Activated naive CD8-positive, alpha-beta T cell treated with anti-CD3 and anti-CD28 coated beads, Interleukin-2, amount 50 U/mL, for 16 hours (primary cell): Measurements from ENCODE around the gene ENTPD2.

Source experiments
- DNase-seq: peaks from one replicate; pipeline ENCODE4 v3.0.0-alpha.2; 2020; ENCODE audit warnings: low read depth, low spot score

Gene ENTPD2

DNA sequence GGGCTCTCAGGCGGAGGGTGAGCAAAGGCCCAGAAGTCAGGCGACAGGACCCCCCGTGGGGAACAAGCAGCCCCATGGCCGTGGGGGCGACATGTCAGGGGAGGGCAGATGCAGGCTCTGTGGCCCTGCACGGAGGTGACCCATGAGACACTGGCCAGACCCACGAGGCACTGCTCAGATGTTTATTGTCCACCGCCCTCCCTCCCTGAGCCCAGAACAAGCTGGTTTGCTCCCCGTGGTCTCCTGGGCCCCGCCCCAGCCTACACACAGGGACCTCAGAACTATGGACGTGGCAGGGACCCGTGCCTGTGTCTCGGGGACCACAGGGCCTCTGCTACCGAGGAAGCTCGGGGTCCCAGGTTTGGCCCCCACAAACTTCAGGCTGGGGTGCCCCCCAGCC lies 23.9 kb downstream of the ENTPD2 start:
- no peak for DNase-seq

DNA sequence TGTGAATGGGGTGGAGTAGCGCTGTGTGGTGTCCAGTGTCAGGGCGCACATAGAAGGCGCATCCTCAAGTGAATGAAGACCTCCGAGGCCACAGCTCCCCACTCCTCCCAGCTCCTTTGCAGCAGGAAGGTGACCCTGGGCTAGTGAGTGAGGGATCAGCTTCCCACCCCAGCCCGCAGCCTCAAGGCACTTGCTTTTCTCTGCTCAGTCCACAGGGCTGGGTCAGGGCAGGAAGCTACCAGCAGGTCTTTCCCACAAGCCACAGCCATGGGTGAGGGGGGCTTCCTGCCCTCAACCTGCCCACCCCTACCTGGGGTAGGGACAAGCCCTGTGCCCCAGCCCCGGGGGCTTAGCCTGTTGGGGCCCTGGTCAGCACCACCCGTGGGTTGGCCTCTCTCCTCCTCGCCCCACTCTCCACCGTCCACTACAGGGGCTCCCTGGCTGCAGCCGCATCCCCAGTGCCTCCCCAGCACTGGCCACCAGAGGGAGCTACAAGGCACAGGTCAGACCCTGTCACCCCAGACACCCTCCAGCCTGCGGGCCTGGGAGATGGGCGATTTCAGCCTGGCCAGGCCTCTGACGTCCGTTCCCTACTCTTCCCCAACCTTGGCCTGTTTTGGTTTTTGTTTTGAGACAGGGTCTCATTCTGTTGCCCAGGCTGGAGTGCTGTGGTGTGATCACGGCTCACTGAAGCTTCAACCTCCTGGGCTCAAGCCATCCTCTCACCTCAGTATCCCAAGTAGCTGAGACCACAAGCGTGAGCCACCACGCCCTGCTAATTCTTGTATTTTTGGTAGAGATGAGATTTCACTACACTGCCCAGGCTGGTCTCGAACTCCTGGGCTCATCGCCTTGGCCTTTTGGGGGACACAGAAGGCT lies 24.6 kb downstream of the ENTPD2 start:
- no peak for DNase-seq

DNA sequence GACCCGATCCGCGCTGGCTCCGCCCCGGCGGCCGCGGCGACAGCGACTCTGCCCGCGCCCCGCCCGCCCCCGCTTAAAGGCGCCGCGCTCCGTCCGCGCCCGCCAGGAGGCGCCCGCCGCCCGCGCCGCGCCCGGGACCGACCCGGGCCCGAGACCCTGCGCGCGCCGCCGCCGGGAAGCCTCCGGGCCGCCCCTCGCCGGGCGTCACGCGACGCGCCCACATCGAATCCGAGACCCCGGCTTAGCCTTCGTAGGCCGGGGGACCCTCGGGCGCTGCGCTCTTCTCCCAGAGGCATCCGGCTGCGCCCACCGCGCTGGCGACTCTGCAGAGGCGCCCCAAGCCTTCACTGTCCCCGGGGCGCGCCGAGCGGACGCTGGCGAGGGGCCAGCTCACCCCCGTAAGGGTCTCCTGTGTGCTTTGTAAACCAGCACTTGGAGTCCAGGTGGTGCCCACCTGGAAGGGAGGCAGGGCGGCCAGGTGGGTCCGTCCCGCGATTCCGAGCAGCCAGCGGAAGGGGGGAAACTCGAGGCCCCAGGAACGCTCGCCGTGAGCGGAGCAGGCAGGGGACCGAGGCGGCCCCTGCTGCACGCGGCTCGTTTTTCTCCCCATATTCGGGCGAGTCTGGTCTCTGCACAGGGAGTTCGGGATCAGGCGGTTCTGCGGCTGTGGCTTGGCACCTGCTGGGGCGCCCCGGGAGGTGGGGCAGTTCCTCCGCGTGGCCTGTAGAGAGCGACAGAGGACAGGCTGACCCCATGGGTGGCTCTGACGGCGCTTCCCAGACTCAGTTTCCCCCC lies 25.4 kb downstream of the ENTPD2 start:
- no peak for DNase-seq

DNA sequence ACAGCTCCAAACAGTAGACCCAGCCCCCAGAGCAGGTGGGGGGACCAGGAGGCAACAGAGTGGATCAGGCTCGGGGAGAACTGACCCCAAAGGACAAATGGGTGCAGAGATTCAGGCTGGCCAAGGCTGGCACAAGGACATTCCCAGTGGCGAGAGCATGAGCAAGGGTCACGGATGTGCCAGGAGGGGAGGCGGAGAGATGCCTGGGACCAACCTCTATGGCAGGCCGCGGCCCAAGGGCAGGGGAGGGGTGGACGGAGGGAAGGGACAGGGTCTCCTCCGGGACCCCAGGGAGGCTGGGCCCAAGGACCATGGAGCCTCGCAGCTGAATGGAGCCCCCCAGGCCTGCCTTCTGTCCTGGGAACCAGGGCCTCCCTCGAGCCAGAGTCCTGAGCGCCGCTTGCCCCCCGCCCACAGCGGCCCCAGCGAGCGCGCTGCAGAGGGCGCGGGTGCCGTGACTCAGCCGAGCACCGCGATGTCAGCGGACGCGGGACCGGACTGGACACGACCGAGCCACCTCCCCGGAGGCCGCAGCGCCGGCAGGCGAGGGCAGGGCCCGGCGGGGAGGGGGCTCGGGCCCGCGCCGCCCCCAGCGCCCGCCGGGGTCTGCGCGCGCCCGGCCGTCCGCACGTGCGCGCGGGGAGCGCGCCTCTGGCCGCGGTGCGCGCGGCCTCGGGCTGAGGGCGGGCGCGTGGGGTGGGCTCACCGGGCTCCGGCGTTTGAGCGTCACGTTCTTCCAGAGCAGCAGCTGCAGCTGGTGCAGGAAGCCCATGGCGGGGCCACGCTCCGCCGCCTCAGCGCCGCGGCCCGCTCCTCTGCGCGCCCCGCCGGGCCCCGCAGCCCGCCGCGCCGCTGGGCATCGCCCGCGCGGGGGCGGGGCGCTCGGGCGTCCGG lies 26.2 kb downstream of the ENTPD2 start, which contains the start of gene ABCA2:
Gene ABCA2, minus strand, starts transcription at position 869 of the 894 bp plus-strand sequence. Its CDS starts 97 bp downstream, at position 772.
- no peak for DNase-seq

GRCh38 chr9:137026828-137027227 lies 27.0 kb downstream of the ENTPD2 start:
- DNase-seq, result no peak

GRCh38 chr9:137026384-137026783 lies 27.5 kb downstream of the ENTPD2 start:
- DNase-seq, result no peak

DNA sequence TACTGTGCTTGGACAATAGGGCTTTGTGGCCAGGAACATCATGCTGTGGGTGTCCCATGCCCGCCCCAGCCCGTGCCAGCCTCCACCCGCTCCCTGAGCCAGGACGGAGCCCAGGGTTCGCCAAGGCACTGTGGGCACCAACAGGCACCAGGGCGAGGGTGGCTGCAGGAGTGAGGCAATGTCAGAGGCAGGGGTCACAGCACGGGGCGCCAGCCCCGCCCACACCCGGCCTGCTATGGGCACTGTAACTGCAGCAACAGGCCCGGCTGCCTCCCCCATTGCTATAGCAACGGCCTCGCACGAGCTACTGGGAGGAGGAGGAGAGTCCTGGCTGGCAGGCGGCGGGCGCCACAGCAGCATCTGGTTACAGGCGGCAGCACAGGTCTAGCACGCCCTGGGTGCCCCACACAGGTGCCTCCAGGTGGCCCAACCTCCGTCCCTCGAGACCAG lies 28.3 kb downstream of the ENTPD2 start:
- no peak for DNase-seq

DNA sequence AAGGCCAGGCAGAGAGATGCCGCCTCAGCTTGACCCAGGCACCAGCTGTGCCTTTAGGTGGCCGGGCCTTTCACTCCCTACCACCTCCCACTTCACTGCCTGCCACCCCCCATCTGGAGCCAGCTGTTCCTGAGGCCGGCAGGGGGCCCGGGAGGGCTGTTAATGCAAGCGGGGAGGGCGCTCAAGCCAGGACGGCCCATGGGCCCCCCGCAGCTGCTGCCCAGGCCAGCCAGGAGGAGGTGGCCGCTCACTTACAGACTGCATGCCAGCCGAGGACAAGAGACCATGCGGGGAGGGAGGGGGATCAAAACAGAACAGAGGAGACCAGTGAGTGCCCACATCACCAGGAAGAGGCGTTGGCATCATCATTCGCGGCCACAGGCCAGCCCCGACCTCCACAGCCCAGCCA lies 30.3 kb downstream of the ENTPD2 start:
- DNase-seq, result no peak

DNA sequence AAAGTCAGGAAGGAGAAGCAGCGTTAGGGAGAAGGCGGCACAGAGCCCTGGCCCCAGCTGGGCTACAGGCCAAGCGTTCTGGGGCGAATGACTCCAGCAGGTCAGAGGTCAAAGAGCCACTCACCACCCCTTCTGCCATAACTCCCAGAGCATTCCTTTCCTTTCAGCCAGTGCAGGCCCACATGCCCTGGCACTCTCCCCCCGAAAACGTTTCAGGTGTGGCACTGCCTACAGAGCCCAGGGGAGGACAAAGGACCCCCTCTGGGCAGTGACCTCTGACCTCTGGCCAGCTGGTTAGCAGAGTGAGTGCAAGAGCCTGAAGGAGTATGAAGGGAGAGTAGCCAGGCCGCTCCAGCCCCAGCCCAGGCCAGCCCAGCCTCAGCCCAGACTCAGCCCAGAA lies 30.7 kb downstream of the ENTPD2 start:
- no peak for DNase-seq

DNA sequence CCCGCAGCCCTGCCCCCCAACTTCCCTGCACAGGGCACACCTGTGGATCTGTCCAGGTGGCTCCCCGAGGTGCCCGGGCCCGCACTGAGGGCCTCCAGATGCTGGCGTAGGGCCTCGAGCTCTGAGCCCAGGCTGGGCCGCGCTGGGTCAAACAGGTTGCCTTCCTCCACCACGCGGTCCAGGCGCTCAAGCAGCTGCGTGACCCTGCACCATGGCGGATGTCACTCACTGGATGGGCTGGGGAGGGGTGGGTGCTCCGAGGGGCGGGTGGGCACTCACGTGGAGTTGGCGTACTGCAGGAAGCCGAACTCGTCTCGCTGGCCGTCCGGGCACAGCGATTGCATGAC lies 31.2 kb downstream of the ENTPD2 start:
- DNase-seq, result no peak

- no peak for DNase-seq
Observed at GRCh38 chr9:137021979-137022661, 31.7 kb downstream of the ENTPD2 start.

GRCh38 chr9:137021568-137021978 lies 32.3 kb downstream of the ENTPD2 start:
- no peak for DNase-seq

GRCh38 chr9:137020771-137021567 lies 32.9 kb downstream of the ENTPD2 start:
- DNase-seq, result no peak

- DNase-seq, result no peak
Observed at GRCh38 chr9:137019891-137020683, 33.8 kb downstream of the ENTPD2 start.

- DNase-seq, result no peak
Observed at GRCh38 chr9:137018761-137019559, 34.9 kb downstream of the ENTPD2 start.

DNA sequence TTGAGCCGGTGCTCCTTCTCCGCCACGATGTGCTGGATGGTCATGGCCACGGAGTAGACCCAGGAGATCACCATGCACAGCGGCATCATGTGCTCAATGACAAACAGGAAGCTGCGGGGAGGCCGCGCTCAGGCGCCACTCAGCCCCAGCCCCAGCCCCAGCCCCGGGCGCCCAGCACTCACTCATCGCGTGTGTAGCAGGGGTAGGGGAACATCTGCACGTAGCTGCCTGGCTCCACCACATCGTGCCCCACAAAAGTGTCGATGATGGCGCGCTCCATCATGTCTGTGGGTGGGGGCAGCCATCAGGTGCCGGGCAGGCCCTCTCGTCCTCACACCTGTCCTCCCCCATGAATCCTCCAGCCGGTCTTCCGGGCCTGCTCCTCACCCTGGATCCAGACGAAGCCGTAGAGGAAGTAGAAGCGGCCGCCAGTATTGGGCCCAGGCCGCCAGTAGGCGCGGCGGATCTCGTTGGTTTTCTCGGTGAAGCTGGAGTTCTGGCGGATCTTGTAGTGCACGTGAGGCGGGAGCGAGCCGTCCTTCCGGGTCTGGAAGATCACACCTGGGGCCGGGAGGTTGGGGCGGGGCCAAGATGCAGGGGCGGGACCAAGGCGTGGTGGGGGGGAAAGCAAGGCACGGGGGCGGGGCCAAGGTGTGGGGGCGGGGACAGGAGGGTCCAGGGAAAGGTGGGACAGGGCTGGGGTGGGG lies 35.9 kb downstream of the ENTPD2 start:
- no peak for DNase-seq

DNA sequence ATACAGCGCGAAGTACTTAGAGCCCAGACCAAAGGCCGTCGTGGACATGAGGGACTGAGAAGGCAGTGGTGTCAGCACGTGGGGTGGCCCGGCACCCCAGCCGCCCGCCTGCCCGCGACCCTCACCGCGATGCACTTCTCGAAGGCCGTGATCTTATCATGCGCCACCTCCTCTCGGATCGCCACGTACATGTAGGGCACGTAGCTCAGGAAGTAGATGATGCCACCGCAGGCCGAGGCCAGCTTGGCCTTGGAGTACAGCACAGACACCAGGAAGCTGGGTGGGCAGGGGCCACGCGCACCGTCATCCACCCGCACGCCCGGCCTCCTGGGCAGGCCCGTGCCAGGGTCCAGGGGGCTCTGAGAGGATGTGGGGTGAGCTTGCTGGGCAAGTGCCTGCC lies 36.8 kb downstream of the ENTPD2 start:
- DNase-seq, result no peak

GRCh38 chr9:137016436-137016835 lies 37.4 kb downstream of the ENTPD2 start:
- no peak for DNase-seq
